ENCODE measurements around the gene ANKRD63.

ANKRD63 gene

GRCh38 chr15:40293905-40294895 is 11.3 kb upstream of the ANKRD63 start:
- DNase-seq: no peak

- DNase-seq: no peak
Measured at GRCh38 chr15:40293006-40293405, 10.1 kb upstream of the ANKRD63 start.

GRCh38 chr15:40292246-40292645 is 9.4 kb upstream of the ANKRD63 start:
- no peak for DNase-seq

- DNase-seq: no peak
Measured at GRCh38 chr15:40290918-40291574, 8.2 kb upstream of the ANKRD63 start.

- no peak for DNase-seq
Measured at GRCh38 chr15:40290545-40290917, 7.7 kb upstream of the ANKRD63 start.

- DNase-seq: no peak
Measured at GRCh38 chr15:40289140-40289775, 6.4 kb upstream of the ANKRD63 start.

- no peak for DNase-seq
Measured at GRCh38 chr15:40287968-40288367, 5.1 kb upstream of the ANKRD63 start.

GRCh38 chr15:40287505-40287904 is 4.6 kb upstream of the ANKRD63 start:
- no peak for DNase-seq

GRCh38 chr15:40286794-40287193 is 3.9 kb upstream of the ANKRD63 start:
- DNase-seq: no peak

GRCh38 chr15:40286061-40286532 is 3.2 kb upstream of the ANKRD63 start:
- DNase-seq: no peak

- no peak for DNase-seq
Measured at GRCh38 chr15:40285554-40286011, 2.7 kb upstream of the ANKRD63 start.

- DNase-seq: no peak
Measured at GRCh38 chr15:40285151-40285550, 2.3 kb upstream of the ANKRD63 start.

GRCh38 chr15:40283615-40284300 is 894 bp upstream of the ANKRD63 start:
- DNase-seq: no peak

- DNase-seq: no peak
Measured at GRCh38 chr15:40282147-40282868, 556 bp downstream of the ANKRD63 start.

GRCh38 chr15:40281801-40282146 is 1.1 kb downstream of the ANKRD63 start:
- DNase-seq: no peak

GRCh38 chr15:40281057-40281800 is 1.6 kb downstream of the ANKRD63 start:
- DNase-seq: no peak

GRCh38 chr15:40280260-40281056 is 2.4 kb downstream of the ANKRD63 start:
- DNase-seq: no peak

- DNase-seq: peak; percentile 53
Measured at GRCh38 chr15:40279437-40280141, 3.3 kb downstream of the ANKRD63 start.

GRCh38 chr15:40278026-40278425 is 4.8 kb downstream of the ANKRD63 start:
- no peak for DNase-seq

GRCh38 chr15:40277471-40277870 is 5.4 kb downstream of the ANKRD63 start:
- DNase-seq: no peak
